ENCODE results near the gene EEF1AKMT3.
A peak's percentile ranks its signal among the peaks of the same experiment; 100 is the strongest.

The EEF1AKMT3 gene

GRCh38 chr12:57751788-57752667, 20.4 kb upstream of the EEF1AKMT3 start, which contains the start of gene CDK4:
CDK4 (minus strand) TSS chr12:57752310; CDS start chr12:57751717, 593 bp downstream.
- peak; percentile 100 for DNase-seq

GRCh38 chr12:57752668-57753000, 19.8 kb upstream of the EEF1AKMT3 start:
- DNase-seq = no peak

- no peak for DNase-seq
These were observed 18.6 kb upstream of the EEF1AKMT3 start for GRCh38 chr12:57753756-57754337.

- peak; percentile 97 for DNase-seq
These were observed 17.8 kb upstream of the EEF1AKMT3 start, which contains the start of gene MARCHF9 for GRCh38 chr12:57754411-57755193. MARCHF9 (plus strand) TSS chr12:57755103; CDS start chr12:57755529, 426 bp downstream.

- no peak for DNase-seq
These were observed 17.3 kb upstream of the EEF1AKMT3 start for GRCh38 chr12:57755194-57755453.

- peak; percentile 83 for DNase-seq
These were observed 16.7 kb upstream of the EEF1AKMT3 start for GRCh38 chr12:57755454-57756372.

- peak; percentile 68 for DNase-seq
These were observed 15.7 kb upstream of the EEF1AKMT3 start for GRCh38 chr12:57756406-57757341.

GRCh38 chr12:57757771-57758170, 14.6 kb upstream of the EEF1AKMT3 start:
- no peak for DNase-seq

- no peak for DNase-seq
These were observed 13.7 kb upstream of the EEF1AKMT3 start for GRCh38 chr12:57758552-57759359.

GRCh38 chr12:57759360-57759980, 12.9 kb upstream of the EEF1AKMT3 start:
- DNase-seq = peak; percentile 54

- DNase-seq = no peak
These were observed 11.9 kb upstream of the EEF1AKMT3 start for GRCh38 chr12:57760347-57760982.

GRCh38 chr12:57761391-57761998, 10.9 kb upstream of the EEF1AKMT3 start:
- DNase-seq = no peak

- DNase-seq = no peak
These were observed 10.0 kb upstream of the EEF1AKMT3 start for GRCh38 chr12:57762463-57762862.

- no peak for DNase-seq
These were observed 8.3 kb upstream of the EEF1AKMT3 start for GRCh38 chr12:57763881-57764661.

- peak; percentile 61 for DNase-seq
These were observed 7.8 kb upstream of the EEF1AKMT3 start for GRCh38 chr12:57764662-57765002.

- peak; percentile 66 for DNase-seq
These were observed 7.3 kb upstream of the EEF1AKMT3 start for GRCh38 chr12:57765003-57765697.

GRCh38 chr12:57765698-57766463, 6.5 kb upstream of the EEF1AKMT3 start:
- DNase-seq = peak; percentile 28

All from NCI-H69 (cell line).